ENCODE measurements around the gene AQR. TPM values are rescaled to one million over a fixed set of nuclear protein-coding genes. Genes with fewer than 3 reads are reported as not detected.
"Not testable (repeated sequence)": the region's sequence is repeated elsewhere in the genome, so short reads cannot be mapped to it uniquely, and the experiment has no call there.

The AQR gene
- total RNA-seq, 1 donor from 2014 or later = 28.5 TPM

DNA sequence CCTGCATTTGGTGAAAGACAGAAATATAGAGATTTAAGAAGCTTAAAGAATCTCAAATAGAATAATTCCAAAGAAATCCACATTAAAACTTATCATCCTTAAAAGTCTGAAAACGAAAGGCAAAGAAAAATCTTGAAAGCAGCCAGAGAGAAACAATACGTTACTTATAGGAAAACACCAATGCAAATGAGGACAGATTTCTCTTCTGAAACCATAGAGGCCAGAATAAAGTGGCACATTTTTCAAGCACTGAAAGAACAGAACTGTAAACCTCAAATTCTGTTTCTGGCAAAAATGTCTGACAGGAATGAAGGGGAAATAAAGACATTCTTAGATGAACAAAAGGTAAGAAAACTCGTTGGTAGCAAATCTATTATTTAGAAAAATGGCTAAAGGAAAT lies 160.4 kb downstream of the AQR start:
- DNase-seq (ENCODE audit: extremely low spot score, unreplicated experiment) = no peak
- Mint-ChIP-seq H3K27me3 (ENCODE audit: unreplicated experiment) (peaks cover 14% of the 10 kb centered on the region), H3K9me3 (ENCODE audit: unreplicated experiment) (no peaks in the 10 kb centered on the region), H3K36me3 (ENCODE audit: unreplicated experiment) (no peaks in the 10 kb centered on the region), H3K27ac (ENCODE audit: unreplicated experiment) (no peak overlapping the region), H3K4me3 (ENCODE audit: unreplicated experiment) (no peak overlapping the region), H3K4me1 (ENCODE audit: unreplicated experiment) (peaks cover 27% of the 10 kb centered on the region)
- TF ChIP-seq CTCF (IDR thresholded peaks at IDR 0.05) = no peak

DNA sequence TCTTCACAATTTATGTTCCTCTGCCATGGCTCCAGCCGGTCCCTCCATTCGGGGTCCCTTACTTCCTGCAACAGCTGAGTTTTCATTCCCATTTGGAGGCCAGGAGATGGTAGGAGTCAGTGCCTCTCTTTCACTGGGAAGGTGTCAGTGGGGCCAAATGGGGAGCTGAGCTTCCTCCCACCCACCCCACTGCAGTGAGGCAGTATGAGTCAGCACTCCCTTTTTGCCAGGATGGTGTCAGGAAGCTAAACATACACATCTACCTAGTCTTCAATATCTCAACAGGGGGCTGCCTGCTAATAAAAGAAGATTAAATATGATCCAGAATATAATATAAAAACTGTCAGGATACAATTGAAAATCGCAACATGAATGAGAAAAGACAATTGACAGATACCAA lies 161.5 kb downstream of the AQR start:
- Mint-ChIP-seq H3K9me3 (ENCODE audit: unreplicated experiment) (no peaks in the 10 kb centered on the region), H3K27ac (ENCODE audit: unreplicated experiment) (no peak overlapping the region), H3K27me3 (ENCODE audit: unreplicated experiment) (peaks cover 7% of the 10 kb centered on the region), H3K4me3 (ENCODE audit: unreplicated experiment) (no peak overlapping the region), H3K36me3 (ENCODE audit: unreplicated experiment) (no peaks in the 10 kb centered on the region), H3K4me1 (ENCODE audit: unreplicated experiment) (peaks cover 21% of the 10 kb centered on the region)
- TF ChIP-seq CTCF (IDR thresholded peaks at IDR 0.05) = no peak
- no peak for DNase-seq (ENCODE audit: extremely low spot score, unreplicated experiment)

- not testable (repeated sequence) for H3K27ac Mint-ChIP-seq (ENCODE audit: unreplicated experiment); DNase-seq (ENCODE audit: extremely low spot score, unreplicated experiment); H3K9me3 Mint-ChIP-seq (ENCODE audit: unreplicated experiment); H3K36me3 Mint-ChIP-seq (ENCODE audit: unreplicated experiment); H3K27me3 Mint-ChIP-seq (ENCODE audit: unreplicated experiment); H3K4me3 Mint-ChIP-seq (ENCODE audit: unreplicated experiment)
- peaks cover 17% of the 10 kb centered on the region for H3K4me1 Mint-ChIP-seq (ENCODE audit: unreplicated experiment)
Observed at GRCh38 chr15:34807241-34807640, 162.3 kb downstream of the AQR start.

DNA sequence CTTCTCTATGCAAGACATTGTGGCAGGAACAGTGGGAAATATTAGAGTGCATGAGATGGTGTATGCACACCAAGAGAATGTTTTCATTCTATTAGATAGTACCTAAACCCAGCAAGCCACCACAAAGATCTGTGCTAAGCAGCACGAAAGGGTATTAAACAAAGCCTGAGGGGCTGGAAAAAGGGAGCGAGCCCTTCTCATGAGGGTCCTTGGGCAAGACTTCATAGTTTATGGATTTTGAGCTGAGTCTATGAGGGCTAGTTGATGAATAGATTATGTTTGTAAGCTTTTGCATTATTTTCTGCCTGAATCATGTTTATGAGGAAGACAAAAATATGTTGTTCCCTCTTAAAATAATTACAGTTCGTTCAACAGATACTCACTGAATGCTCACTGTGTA lies 164.8 kb downstream of the AQR start:
- Mint-ChIP-seq H3K4me1 (ENCODE audit: unreplicated experiment) (peaks cover 21% of the 10 kb centered on the region), H3K9me3 (ENCODE audit: unreplicated experiment) (no peaks in the 10 kb centered on the region), H3K36me3 (ENCODE audit: unreplicated experiment) (no peaks in the 10 kb centered on the region), H3K4me3 (ENCODE audit: unreplicated experiment) (no peak overlapping the region), H3K27ac (ENCODE audit: unreplicated experiment) (no peak overlapping the region), H3K27me3 (ENCODE audit: unreplicated experiment) (peaks cover 7% of the 10 kb centered on the region)
- no peak for TF ChIP-seq CTCF (IDR thresholded peaks at IDR 0.05)
- no peak for DNase-seq (ENCODE audit: extremely low spot score, unreplicated experiment)

DNA sequence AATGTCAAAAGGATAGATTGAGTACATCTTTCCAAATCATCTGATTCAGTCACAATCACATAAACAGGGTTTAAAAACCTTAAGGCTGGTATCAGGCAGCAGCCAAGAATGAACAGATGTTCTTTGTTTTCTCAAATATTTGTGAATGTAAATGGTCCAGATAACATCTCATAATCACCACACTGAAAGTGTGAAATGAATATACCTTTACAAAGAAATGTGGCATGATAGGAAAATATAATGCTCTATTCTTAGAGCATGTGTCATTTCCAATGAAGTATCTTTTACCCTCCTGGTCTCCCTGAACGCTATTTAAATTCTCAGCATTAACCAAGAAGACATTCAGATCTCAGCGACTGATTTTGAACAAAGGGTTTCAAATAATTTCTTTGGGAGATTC lies 165.4 kb downstream of the AQR start:
- H3K9me3 Mint-ChIP-seq (ENCODE audit: unreplicated experiment) = no peaks in the 10 kb centered on the region
- no peak for TF ChIP-seq CTCF (IDR thresholded peaks at IDR 0.05)
- peaks cover 27% of the 10 kb centered on the region for H3K4me1 Mint-ChIP-seq (ENCODE audit: unreplicated experiment)
- no peaks in the 10 kb centered on the region for H3K36me3 Mint-ChIP-seq (ENCODE audit: unreplicated experiment)
- no peak overlapping the region for H3K4me3 Mint-ChIP-seq (ENCODE audit: unreplicated experiment)
- no peak overlapping the region for H3K27ac Mint-ChIP-seq (ENCODE audit: unreplicated experiment)
- DNase-seq (ENCODE audit: extremely low spot score, unreplicated experiment) = no peak
- peaks cover 7% of the 10 kb centered on the region for H3K27me3 Mint-ChIP-seq (ENCODE audit: unreplicated experiment)

All from osteocyte (in vitro differentiated cells).